ENCODE data around the gene CNIH1.

Gene CNIH1

DNA sequence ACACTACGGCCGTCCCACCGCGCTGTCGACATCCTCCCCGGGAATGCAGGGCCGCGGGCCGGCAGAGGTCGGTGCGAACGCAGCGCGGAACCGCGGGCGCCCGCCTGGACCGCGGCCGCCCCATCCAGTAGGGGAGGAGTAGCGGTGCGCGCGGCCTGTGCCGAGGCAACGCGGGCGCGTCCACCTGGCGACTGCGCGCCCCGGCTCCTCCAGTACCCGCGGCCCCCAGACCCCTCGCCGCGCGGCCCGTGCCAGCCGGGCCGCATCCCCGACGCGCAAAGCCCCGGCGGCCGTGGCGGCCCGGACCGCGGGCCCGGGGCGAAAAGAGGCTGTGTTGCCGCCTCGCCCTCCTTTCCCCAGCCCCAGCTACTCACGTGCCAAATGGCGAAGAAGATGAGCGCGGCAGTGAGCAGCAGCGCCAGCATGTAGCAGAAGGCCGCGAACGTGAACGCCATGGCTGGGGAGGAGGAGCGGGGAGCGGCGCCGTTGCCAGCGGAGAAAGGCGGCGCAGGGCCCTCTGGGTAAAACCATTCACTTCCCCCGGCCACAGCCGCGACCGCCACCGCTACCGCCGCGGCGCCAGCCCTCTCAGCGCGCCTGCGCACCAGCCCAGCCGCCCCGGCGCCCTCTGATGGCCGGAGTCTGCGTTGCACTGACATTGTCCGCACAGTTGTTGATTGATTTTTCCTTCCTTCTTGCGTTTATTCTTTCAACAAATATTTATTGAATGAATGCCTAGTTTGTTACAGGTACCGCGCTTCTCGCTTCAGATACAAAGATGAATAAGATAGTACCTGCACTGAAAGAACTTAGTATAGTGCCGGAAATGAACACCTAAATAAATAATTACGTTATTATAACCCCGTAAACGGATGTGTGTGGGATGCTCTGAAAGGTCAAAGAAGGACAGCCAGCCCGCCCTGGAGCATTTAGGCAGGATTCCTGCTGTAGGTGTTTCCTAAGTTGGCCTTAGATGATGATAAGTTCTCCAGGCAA lies at the start of gene CNIH1:
CNIH1 (minus strand) TSS at position 502 of the 996 bp plus-strand sequence; CDS start at position 455, 47 bp downstream.
- DNase-seq = peak; percentile 73

DNA sequence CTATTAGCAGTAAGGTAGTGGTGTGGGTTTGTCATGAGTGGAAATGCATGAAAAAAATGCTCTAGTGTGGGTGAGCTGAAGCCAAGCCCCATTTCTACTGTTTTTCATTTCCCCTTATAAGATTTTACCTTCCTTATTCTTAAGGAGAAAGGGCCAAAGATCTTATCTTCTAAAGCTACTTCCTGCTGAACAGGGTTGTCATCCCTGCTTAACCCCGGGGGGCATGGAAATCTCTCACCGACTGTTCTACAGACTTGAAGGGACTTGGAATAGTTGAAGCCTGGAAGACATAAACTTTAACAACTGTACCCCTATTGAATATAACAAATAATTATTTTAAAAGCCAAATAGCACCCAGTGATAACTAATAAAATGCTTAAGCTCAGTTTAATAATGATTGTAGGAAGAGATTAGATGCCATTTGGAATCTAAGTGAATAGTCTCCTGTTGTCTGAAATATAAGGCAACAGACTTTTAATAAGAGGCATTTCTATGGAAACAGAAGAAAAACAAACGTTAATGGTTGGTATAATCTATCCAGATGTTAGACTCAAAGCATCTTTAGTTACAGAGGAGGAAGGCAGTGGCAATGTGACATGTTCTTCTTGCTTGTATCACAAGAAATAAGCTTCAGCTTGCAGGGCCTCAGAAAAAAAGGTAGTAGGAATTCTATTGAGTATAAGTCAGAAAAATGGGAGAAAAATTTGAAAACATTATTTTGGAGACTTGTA lies 49.4 kb upstream of the CNIH1 start:
- DNase-seq = no peak

DNA sequence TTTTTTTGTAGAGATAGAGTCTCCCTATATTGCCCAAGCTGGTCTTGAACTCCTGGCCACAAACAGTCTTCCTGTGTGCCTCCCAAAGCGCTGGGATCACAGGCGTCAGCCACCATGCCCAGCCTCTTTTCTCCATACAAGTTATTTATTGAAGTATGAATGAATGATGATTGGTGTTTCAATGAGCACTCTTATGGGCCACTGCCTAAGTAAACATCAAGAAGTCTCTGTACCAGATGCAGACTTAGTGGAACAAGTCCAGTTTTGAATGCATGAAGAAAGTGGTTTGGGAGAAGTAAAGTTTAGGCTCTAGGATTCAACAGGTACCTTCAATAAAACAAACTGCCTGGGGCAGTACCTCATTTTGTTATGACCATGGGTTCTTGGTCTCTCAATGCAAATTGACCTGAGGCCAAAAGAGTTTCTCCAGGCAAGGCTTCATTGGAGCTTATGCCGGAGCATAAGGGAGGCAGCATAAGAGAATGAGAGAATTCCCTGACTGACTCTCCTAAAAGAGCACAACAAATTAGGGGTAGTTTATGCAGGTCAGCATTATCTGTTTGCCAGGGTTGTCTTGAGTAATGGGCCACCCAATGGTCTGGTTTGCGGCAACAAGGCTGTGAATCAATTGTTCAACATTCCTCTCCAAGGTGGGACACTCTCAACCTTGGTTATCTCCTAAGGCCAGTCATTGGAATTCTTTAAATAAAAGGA lies 48.7 kb upstream of the CNIH1 start:
- no peak for DNase-seq

DNA sequence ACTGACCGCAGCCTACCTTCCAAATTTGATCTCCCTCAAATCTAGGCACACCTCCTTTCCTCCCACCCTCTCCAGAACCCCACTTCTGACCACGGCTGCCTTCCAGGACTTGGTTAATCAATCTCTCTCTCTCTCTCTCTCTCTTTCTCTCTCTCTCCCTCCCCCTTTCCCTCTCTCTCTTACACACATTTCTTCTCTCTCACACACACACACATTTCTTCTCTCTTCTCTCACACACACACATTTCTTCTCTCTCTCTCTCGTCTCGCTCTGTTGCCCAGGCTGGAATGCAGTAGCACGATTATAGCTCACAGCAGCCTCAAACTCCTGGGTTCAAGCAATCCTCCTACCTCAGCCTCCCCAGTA lies 48.1 kb upstream of the CNIH1 start:
- no peak for DNase-seq

DNA sequence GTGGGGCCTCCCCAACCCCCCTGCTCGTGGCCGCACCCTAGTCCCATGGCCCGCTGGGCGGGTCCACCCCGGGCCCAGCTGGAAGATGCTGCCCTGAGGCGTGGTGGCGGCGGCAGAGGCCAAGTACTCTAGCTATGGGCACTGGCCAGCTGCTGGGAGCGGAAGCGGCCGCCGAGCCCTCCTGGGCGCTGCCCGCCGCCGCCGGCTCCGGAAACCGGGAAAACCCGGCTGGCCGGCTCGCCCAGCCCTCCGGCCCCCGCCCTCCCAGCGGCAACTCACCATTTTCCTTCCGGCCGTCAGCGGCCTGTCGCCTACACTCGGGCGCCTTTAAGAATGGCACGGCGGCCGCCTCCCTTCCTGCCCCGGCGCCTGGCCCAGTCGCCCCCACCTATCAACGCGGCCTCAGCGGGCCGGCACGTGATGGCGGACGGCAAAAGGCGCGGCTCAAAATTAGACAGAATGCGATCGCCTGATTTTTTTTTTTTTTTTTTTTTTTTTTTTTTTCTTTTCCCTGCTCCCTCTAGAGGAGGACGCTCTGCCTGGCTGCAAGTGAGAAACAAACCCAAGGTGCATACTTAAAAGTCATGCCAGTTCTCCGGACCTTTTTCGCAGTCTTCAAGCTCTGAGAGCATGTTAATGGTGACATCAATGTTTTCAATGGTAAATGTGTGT lies 47.6 kb upstream of the CNIH1 start, which contains the start of gene GMFB:
GMFB (minus strand) TSS at position 335 of the 672 bp plus-strand sequence; CDS start at position 282, 53 bp downstream.
- peak; percentile 83 for DNase-seq

DNA sequence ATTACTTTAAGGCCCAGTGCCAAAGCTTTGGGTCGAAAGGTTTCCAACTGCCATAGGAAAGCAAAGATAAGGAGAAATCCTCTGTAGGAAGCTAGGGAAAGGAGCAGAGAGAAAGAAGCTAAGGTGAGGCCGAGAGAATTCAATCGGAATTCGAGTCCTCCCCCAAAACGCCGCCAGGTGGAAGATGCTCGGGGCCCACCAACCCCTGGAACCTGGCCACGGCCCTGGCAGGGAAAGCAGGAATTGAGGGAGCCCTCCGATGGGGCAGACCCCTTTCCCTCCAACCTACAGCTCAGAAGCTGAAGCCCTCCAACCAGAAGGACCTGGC lies 47.1 kb upstream of the CNIH1 start:
- no peak for DNase-seq

DNA sequence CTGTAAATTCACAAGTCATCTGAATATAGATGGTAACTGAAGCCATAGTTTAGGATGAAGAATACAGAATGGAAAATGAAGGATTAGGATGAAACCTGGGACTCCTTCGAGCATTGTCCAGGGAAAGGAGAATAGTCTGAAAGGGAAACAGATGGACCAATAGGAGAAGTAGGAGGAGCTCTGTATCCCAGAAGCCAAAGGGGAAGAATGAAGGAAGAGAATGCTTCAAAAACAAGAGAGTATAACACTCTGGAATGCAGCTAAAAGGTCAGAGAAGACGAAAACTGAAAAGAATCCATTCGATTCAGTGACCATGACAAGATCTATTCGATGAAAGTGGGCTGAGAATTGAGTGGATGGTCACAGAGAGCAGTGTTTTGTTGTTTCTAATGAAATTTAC lies 46.6 kb upstream of the CNIH1 start:
- DNase-seq = no peak

DNA sequence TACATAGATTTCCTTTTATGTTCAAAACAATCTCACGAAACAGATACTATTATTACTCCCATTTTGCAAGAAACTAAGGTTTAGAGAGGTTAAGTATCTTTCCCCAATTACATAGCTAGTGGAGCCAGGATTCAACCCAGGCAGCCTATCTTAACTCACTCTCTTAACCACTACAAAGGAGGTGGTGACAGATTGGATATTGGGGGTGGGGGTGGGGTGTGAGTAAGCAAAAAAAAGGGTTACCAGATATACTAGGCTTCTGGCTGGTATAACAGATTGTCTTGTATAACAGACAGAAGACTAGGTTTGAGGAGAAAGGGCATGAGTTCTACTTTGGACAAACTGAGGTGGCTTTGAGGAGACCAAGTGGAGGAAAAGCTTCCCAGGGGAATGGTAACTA lies 45.5 kb upstream of the CNIH1 start:
- no peak for DNase-seq

DNA sequence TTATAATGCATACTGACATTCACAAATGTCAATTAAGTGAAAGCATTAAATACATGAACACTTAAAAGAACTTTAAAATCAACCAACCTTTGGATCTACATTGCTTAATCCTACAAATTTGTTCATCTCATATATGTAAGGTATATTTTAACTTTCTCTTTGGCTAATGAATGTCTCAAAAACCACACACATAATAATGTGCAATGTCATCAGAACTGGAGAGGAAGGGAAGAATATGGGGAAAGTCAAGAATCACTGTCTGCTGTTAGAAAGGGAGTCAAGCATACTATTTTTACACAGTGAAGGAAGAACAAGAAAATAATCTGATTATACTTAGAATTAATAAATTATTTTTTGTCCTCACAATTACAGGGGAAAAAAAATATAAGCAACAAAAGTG lies 42.7 kb upstream of the CNIH1 start:
- DNase-seq = no peak

DNA sequence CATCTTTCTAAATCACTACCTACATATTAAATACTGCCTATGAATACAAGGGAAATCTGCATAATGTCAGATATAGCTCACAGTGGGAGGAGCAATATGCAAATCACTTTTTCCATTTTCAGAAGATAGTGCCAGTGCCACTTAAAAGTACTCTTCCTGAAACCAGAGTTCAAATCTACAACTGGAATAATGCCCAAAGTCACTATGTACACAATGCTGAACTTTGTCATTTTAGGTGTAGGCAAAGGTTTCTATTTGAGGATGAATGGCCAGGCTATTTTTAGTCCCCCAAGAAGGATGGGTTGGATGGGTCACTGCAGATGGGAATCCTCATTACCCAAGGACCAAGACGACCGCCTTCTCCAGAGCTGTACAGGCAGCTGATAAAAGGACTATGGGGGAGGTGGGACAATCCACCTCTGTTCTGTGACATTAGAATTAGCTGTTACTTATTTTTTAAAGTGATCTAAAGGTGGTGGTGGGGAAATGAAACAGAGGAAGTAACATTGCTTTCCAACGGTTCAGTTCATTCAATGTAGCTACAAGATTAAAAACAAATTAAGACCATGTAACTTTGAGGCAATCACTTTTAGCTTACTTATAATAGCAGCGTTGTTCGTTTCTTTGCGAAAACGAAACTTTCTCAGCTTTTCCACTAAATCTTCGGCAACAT lies 42.0 kb upstream of the CNIH1 start:
- DNase-seq = no peak

DNA sequence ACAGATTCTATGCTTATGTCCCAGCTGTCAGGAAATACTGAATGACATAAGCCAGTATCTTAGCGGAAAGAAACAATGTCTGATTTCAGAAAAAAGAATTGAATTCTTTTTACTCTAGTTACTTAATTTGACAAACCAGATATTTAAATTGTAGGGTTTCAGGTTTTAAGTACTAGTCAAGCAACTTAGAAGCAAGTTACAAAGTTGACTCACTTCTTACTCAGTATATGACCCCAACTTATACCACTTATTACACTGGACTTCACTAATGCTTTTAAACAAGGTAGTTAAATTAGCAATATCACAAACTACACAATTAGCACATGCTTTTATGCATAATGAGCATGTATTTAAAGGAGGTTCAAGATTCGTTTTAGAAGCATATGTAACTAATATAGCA lies 40.5 kb upstream of the CNIH1 start:
- no peak for DNase-seq

DNA sequence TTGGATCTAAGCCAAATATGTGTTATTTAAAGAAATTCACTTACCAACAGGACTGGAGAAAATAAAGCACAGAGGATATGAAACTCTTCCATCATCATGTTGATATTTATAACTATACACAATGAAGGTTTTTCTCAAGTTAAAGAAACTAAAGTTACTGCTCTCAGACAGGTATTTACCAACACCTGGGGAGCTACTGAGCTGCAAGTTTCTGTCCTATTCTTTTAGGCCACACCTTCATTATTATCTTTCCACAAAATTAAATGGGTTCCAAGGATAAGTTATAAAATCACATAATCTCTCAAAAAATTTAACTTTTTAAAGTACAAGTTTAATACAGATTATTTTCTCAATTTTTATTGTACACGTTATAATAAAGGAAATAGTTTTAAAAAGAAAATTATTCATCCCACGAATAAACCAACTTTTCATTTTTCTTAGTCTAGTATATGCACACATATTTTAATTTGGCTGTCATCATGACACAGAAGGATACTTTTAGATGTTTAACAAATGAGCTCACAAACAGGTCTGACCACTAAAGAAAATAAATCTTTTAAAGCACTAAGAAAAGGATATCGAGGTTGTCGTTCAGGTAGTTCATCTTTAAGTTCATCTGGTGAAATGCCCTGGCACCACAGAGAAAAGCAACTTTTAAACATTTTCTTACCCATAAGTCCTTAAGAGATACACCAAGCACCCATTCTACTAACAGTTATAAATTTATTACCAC lies 39.8 kb upstream of the CNIH1 start:
- DNase-seq = no peak

DNA sequence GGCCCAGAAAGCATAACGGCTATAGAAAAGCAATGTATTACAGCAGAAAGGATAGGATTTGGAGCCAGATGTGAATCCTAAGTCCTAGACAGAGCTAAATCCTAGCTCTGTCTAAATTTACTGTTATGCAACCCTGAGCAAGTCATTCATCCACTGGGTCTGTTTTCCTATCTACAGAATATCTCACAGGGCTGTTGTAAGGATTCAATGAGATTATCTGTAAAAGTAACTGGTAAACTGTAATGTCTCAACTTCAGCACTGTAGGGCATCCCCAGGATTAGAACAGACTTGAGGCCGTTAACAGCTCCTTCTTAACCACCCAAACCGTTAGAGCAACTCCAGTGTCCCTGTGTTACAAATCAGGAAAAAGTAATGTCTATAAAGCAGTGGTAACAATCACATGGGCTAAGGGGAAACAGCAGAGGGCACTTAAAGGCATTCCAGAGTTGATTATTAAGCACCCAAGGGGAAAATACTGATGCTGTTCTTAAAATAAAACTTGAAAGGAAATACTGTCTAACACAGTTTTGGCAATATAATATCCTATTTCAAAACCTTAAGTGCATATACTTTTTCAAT lies 37.6 kb upstream of the CNIH1 start:
- no peak for DNase-seq

DNA sequence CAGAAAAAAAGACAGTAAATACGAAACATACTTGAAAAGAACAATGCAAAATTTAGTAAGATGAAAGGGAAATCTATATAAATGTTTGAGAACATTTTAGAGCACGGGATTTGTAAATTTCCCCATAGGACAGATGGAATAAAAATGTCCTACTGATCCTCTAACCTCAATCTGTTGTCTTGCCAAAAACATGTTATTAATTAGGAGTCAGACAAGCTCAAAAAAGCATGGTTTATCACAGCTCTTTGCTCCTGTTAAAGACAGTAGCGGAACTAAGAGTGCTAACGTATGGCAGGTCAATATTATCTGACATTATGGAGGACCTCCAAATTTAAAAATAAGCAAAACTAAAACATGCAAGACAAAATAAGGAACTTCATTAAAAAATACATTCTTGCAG lies 34.7 kb upstream of the CNIH1 start:
- no peak for DNase-seq

DNA sequence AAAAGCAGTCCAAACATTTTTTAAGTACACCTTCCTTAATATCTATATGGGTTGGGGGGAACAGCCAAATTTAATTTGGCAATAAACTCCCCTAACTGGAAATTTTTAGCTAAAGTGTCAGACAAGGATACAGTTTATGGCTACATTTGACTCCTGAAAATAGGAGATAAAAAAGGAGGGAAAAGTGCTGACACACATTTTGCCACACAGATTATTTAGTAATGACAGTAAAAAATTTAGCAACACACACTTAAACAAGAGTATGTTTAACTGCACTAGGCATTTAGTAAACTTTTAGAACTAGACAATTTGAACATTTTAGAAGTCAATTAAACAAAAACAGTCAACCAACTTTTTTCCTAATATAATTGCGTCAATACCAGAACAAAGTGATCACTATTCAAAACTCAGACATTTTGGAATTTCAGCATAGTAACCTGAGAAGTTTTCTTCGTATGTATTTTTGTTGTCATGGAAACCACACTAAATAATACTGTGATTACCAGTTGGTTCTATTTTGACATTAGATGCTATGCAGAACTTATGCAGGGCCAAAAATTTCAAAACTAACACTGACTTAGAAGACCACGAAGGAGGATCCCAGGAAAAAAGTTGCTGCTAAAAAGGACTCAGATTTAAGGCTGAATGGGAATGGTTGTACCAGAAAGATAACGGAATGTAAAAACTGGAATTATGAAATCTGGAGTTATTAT lies 34.2 kb upstream of the CNIH1 start:
- DNase-seq = no peak

DNA sequence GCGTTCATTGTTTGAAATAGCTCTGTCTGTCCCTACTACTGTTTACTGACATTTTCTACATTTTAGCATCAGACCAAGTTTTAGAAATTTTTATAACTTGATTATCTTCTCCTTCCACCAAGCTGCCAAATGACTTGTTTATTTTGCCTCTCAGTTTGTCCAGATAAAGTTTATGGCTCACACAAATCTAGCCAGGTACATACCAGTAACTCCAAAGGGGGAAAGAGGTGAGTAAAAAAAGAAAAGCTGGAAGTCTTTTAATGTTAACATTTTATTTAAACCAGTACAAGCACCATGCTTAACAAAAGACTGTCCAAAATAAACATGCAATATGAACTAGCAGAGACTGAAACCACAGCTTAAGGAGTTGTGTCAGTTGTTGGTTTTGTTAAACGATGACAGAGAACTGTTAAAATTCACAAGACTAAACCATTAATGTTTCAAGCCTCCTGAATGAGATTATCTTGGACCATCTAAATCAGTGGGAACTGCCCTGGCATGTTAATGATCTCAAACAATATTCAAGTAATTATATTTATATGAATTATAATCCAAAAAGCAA lies 33.1 kb upstream of the CNIH1 start:
- DNase-seq = no peak

DNA sequence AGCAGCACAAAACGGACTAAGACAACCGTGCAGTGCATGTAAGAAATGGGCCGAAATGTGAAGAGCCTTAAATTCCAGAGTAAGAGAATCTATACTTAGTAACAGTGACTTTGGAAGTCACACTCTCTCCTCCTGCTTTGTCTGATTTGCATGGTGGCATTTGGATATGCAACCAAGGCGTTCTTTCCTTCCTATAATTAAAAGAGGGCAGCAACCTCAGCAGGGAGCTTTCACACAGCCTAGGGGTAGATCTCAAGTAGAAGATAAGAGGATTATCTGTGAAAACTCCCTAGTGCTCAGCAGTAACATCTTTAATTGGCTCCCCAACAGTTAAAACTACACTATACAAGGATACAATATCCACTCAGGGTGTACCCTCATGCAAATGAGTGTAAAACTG lies 31.1 kb upstream of the CNIH1 start:
- DNase-seq = no peak

DNA sequence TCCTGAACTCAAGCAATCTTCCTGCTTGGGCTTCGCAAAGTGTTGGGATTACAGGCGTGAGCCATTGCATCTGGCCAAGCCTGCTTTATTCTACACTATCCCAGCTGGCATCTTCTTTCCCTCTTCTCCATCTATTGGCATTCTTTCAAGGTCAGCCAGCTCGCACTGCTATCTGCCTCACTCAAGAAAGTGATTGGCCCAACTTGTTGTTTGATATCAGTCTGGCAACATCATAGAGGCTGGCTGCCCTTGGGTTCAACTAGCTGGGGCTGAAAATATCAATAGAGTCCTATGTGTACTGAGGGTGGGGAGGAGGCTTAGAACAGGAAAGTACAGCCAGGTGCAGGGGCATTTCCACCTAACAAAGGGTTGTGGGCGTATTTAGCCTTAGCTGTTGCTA lies 30.5 kb upstream of the CNIH1 start:
- no peak for DNase-seq

DNA sequence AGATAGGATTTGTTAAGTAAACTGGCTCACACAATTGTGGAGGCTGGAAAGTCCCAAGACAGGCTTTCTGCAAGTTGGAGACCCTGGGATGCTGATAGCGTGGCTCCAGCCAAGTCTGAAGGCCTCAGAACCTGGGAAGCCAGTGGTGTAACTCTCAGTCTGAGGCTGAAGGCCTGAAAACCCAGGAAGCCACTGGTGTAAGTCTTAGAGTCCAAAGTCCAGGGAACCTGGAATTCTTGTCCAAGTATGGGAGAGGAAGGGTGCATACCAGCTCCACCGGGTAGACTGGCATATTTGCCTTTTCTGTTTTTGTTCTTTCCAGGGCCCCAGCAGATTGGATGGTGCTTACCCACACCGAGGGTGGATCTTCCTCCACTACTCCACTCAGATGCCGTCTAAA lies 29.5 kb upstream of the CNIH1 start:
- no peak for DNase-seq

DNA sequence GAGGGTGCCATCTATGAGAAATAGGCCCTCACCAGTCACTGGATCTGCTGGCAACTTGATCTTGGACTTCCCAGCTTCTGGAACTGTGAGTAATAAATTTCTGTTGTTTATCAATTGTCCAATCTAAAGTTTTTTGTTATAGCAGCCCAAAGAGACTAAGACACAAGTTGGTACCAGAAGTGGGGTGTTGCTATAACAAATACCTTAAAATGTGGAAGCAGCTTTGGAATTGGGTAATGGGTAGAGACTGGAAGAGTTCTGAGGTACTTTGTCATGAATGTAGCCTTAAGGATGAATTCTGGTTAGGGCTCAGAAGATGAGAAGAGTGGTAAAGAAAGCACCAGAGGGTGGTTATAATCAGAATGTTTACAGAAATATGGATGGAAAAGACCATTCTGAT lies 26.1 kb upstream of the CNIH1 start:
- no peak for DNase-seq

Data from DMS 273 treated with DMSO at 0.1 percent for 48 hours (cell line).